Keratinocyte (primary cell): ENCODE data around the gene GPR157. TPM values are rescaled to one million over a fixed set of nuclear protein-coding genes. Genes with fewer than 3 reads are reported as not detected.

Experiments used
- DNase-seq: peaks from one replicate; pipeline ENCODE4 v3.0.0-alpha.2; 2011; ENCODE audit warnings: low read depth, missing footprints, low spot score
- FAIRE-seq: peaks from 2 replicates; lab custom pipeline; 2011; peaks lifted over from hg19 to GRCh38; lab: Jason Lieb, UNC
- H2AFZ ChIP-seq: 2 replicates; pipeline ENCODE4 v1.6.0; 2012; ENCODE audit warnings: low read length, control low read depth, inconsistent platforms; ENCODE audit not compliant: control insufficient read depth
- H3K27ac ChIP-seq: 2 replicates; pipeline ENCODE4 v1.5.1; 2011; ENCODE audit warnings: low read length; ENCODE audit not compliant: control insufficient read depth, insufficient read depth
- H3K27me3 ChIP-seq: 3 replicates; pipeline ENCODE4 v1.6.0; 2011; ENCODE audit warnings: low read length; ENCODE audit not compliant: control insufficient read depth, insufficient read depth; ENCODE audit errors: extremely low read depth
- H3K36me3 ChIP-seq, 2 experiments: 2 replicates in 1 of 2; 3 replicates in 1 of 2; pipeline ENCODE4 v1.5.1; 2011; ENCODE audit warnings: low read length in 2 of 2, mild to moderate bottlenecking in 1 of 2; ENCODE audit not compliant: control insufficient read depth in 2 of 2, insufficient read depth in 2 of 2; ENCODE audit errors: extremely low read depth in 1 of 2
- H3K4me1 ChIP-seq: 3 replicates; pipeline ENCODE4 v1.5.1; 2011; ENCODE audit warnings: low read length; ENCODE audit not compliant: control insufficient read depth, insufficient read depth; ENCODE audit errors: extremely low read depth
- H3K4me2 ChIP-seq: 3 replicates; pipeline ENCODE4 v1.6.0; 2011; ENCODE audit warnings: low read depth, low read length; ENCODE audit not compliant: control insufficient read depth, insufficient read depth; ENCODE audit errors: extremely low read depth
- H3K4me3 ChIP-seq, 3 experiments: fragments of 200-600 bp in 1 of 3; sonication (generic) in 1 of 3; 2 replicates in 2 of 3; 3 replicates in 1 of 3; pipeline ENCODE4 v1.5.1; 2011 to 2016; ENCODE audit warnings: low read length in 3 of 3, mild to moderate bottlenecking in 3 of 3, control low read depth in 2 of 3, inconsistent platforms in 1 of 3, low read depth in 1 of 3, mixed read lengths in 1 of 3, mixed run types in 1 of 3, moderate library complexity in 1 of 3; ENCODE audit not compliant: control insufficient read depth in 2 of 3, insufficient read depth in 2 of 3; ENCODE audit errors: extremely low read depth in 1 of 3
- H3K79me2 ChIP-seq: 2 replicates; pipeline ENCODE4 v1.6.0; 2012; ENCODE audit warnings: low read length; ENCODE audit not compliant: control insufficient read depth, insufficient read depth
- H3K9ac ChIP-seq: 3 replicates; pipeline ENCODE4 v1.6.0; 2011; ENCODE audit warnings: low read length; ENCODE audit not compliant: control insufficient read depth, insufficient read depth; ENCODE audit errors: extremely low read depth
- H3K9me1 ChIP-seq: 3 replicates; pipeline ENCODE4 v1.6.0; 2011; ENCODE audit warnings: low read length; ENCODE audit not compliant: control insufficient read depth, insufficient read depth; ENCODE audit errors: extremely low read depth
- H3K9me3 ChIP-seq: 2 replicates; pipeline ENCODE4 v1.5.1; 2012; ENCODE audit warnings: low read depth, low read length; ENCODE audit not compliant: control insufficient read depth
- H4K20me1 ChIP-seq: 3 replicates; pipeline ENCODE4 v1.6.0; 2011; ENCODE audit warnings: low read length; ENCODE audit not compliant: control insufficient read depth, insufficient read depth; ENCODE audit errors: extremely low read depth
- EZH2 ChIP-seq: IDR thresholded peaks from one replicate; pipeline ENCODE4 v1.6.1; 2012; ENCODE audit warnings: inconsistent platforms, mild to moderate bottlenecking, low read length, moderate library complexity
- dilution Hi-C: fragments of 300-500 bp; cut with MboI; formaldehyde crosslinking; loops from one replicate; pipeline ENCODE4 v1.7.0; 2020; ENCODE audit warnings: low sequenced_read_pairs; ENCODE audit not compliant: extremely low pct_ligation_motif_present
- polyA plus RNA-seq, 5 experiments: library from polyadenylated mRNA; depleted of rRNA in 3 of 5; stranded (reverse) in 3 of 5; stranded (forward) in 1 of 5; unstranded in 1 of 5; fragments of >200 nt; gene quantifications; 1 replicate in 1 of 5; 2 replicates in 3 of 5; 3 replicates in 1 of 5; pipeline versions ENCODE4 v1.2.1 to v1.2.3, GENCODE V29; 2011 to 2012; ENCODE audit warnings: missing spikeins in 2 of 5, low read depth in 1 of 5, low replicate concordance in 1 of 5
- TF ChIP-seq, protein P1 (sequence below), 3 experiments: IDR thresholded peaks in 1 of 3; conservative IDR thresholded peaks in 1 of 3; optimal IDR thresholded peaks in 1 of 3; 2 replicates in 2 of 3; 3 replicates in 1 of 3; pipeline versions ENCODE3 to v1.5.1; 2011; ENCODE audit warnings: low read length in 3 of 3, mild to moderate bottlenecking in 3 of 3, moderate library complexity in 2 of 3, control low read depth in 1 of 3, inconsistent platforms in 1 of 3; ENCODE audit not compliant: insufficient read depth in 2 of 3; ENCODE audit errors: extremely low read depth in 1 of 3

GPR157 gene
- polyA plus RNA-seq, 1 donor (not counting 4 experiments of a cell fraction or from before 2014, with no cell fraction given), result 6.5 TPM

GRCh38 chr1:9150582-9151327 lies 21.9 kb upstream of the GPR157 start:
- peaks cover 22% of the 10 kb centered on the region for H3K79me2 ChIP-seq
- H3K9me3 ChIP-seq, result no peaks in the 10 kb centered on the region
- FAIRE-seq (no peak), DNase-seq (no peak)
- peaks cover 13 to 16% of the 10 kb centered on the region in 2 experiments for H3K36me3 ChIP-seq
- H3K9me1 ChIP-seq, result peaks cover 3% of the 10 kb centered on the region
- dilution Hi-C loops, result no loop called here
- peaks cover 3% of the 10 kb centered on the region for H4K20me1 ChIP-seq
- no peak overlapping the region for H3K4me3 ChIP-seq
- no peak overlapping the region for H3K27ac ChIP-seq
- no peaks in the 10 kb centered on the region for H3K27me3 ChIP-seq
- H2AFZ ChIP-seq, result no peak overlapping the region
- no peak for TF ChIP-seq EZH2
- TF ChIP-seq, protein P1, sequence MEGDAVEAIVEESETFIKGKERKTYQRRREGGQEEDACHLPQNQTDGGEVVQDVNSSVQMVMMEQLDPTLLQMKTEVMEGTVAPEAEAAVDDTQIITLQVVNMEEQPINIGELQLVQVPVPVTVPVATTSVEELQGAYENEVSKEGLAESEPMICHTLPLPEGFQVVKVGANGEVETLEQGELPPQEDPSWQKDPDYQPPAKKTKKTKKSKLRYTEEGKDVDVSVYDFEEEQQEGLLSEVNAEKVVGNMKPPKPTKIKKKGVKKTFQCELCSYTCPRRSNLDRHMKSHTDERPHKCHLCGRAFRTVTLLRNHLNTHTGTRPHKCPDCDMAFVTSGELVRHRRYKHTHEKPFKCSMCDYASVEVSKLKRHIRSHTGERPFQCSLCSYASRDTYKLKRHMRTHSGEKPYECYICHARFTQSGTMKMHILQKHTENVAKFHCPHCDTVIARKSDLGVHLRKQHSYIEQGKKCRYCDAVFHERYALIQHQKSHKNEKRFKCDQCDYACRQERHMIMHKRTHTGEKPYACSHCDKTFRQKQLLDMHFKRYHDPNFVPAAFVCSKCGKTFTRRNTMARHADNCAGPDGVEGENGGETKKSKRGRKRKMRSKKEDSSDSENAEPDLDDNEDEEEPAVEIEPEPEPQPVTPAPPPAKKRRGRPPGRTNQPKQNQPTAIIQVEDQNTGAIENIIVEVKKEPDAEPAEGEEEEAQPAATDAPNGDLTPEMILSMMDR (optimal IDR thresholded peaks at IDR 0.05 in 1 of 3, IDR thresholded peaks at IDR 0.05 in 1 of 3, conservative IDR thresholded peaks at IDR 0.05 in 1 of 3; ENCODE audit: extremely low read depth in 1 of 3, insufficient read depth in 2 of 3, low read length in 3 of 3), result no peak
- no peak overlapping the region for H3K9ac ChIP-seq
- no peak overlapping the region for H3K4me2 ChIP-seq
- H3K4me1 ChIP-seq, result no peaks in the 10 kb centered on the region

GRCh38 chr1:9149837-9150581 lies 21.1 kb upstream of the GPR157 start:
- Histone ChIP-seq H3K27me3 (no peaks in the 10 kb centered on the region), H3K4me3 (no peak overlapping the region), H3K79me2 (peaks cover 18% of the 10 kb centered on the region), H4K20me1 (peaks cover 3% of the 10 kb centered on the region), H3K36me3 (peaks cover 13 to 16% of the 10 kb centered on the region in 2 experiments), H3K9me1 (peaks cover 3% of the 10 kb centered on the region), H3K4me2 (no peak overlapping the region), H3K9me3 (no peaks in the 10 kb centered on the region), H3K4me1 (no peaks in the 10 kb centered on the region), H3K9ac (no peak overlapping the region), H2AFZ (no peak overlapping the region), H3K27ac (no peak overlapping the region)
- FAIRE-seq, result no peak
- TF ChIP-seq EZH2, result no peak
- TF ChIP-seq, protein P1 (optimal IDR thresholded peaks at IDR 0.05 in 1 of 3, IDR thresholded peaks at IDR 0.05 in 1 of 3, conservative IDR thresholded peaks at IDR 0.05 in 1 of 3; ENCODE audit: extremely low read depth in 1 of 3, insufficient read depth in 2 of 3, low read length in 3 of 3), result no peak
- no peak for DNase-seq
- dilution Hi-C loops, result no loop called here
